Activated naive CD8-positive, alpha-beta T cell treated with anti-CD3 and anti-CD28 coated beads, Interleukin-2, amount 50 U/mL, for 16 hours (primary cell): Measurements from ENCODE around the gene KCNC1.

Source experiments
- DNase-seq: peaks from one replicate; pipeline ENCODE4 v3.0.0-alpha.2; 2020; ENCODE audit warnings: low read depth, low spot score

The KCNC1 gene

GRCh38 chr11:17752144-17752543 lies 17.6 kb downstream of the KCNC1 start:
- DNase-seq = no peak

GRCh38 chr11:17753153-17753552 lies 18.6 kb downstream of the KCNC1 start:
- DNase-seq = no peak

- DNase-seq = no peak
Measured at GRCh38 chr11:17753641-17754040, 19.1 kb downstream of the KCNC1 start.

GRCh38 chr11:17755891-17756290 lies 21.3 kb downstream of the KCNC1 start:
- DNase-seq = no peak

GRCh38 chr11:17760102-17761029 lies 25.8 kb downstream of the KCNC1 start:
- no peak for DNase-seq

- no peak for DNase-seq
Measured at GRCh38 chr11:17762309-17762974, 27.9 kb downstream of the KCNC1 start.

GRCh38 chr11:17763244-17763643 lies 28.7 kb downstream of the KCNC1 start:
- DNase-seq = no peak

- no peak for DNase-seq
Measured at GRCh38 chr11:17763703-17764102, 29.1 kb downstream of the KCNC1 start.

- no peak for DNase-seq
Measured at GRCh38 chr11:17764446-17765218, 30.1 kb downstream of the KCNC1 start.

- DNase-seq = no peak
Measured at GRCh38 chr11:17765356-17766072, 30.9 kb downstream of the KCNC1 start.

GRCh38 chr11:17766073-17766359 lies 31.4 kb downstream of the KCNC1 start:
- DNase-seq = no peak

- no peak for DNase-seq
Measured at GRCh38 chr11:17766590-17766989, 32.0 kb downstream of the KCNC1 start.

GRCh38 chr11:17767301-17767885 lies 32.8 kb downstream of the KCNC1 start:
- DNase-seq = no peak

- DNase-seq = no peak
Measured at GRCh38 chr11:17767914-17768313, 33.3 kb downstream of the KCNC1 start.

GRCh38 chr11:17768547-17768946 lies 34.0 kb downstream of the KCNC1 start:
- DNase-seq = no peak

GRCh38 chr11:17769218-17769617 lies 34.6 kb downstream of the KCNC1 start:
- no peak for DNase-seq

GRCh38 chr11:17770048-17770652 lies 35.6 kb downstream of the KCNC1 start:
- DNase-seq = no peak

- no peak for DNase-seq
Measured at GRCh38 chr11:17770917-17771316, 36.3 kb downstream of the KCNC1 start.

- no peak for DNase-seq
Measured at GRCh38 chr11:17771415-17771814, 36.8 kb downstream of the KCNC1 start.

GRCh38 chr11:17771841-17772401 lies 37.3 kb downstream of the KCNC1 start:
- DNase-seq = no peak
